GM12875 (cell line): ENCODE data around the gene NOP14.

Source experiments
- H3K4me3 ChIP-seq: one replicate; pipeline ENCODE4 v1.5.1; 2011; ENCODE audit warnings: low read depth, low read length, control low read depth
- TF ChIP-seq, protein P1 (sequence below): IDR thresholded peaks from 2 replicates; pipeline ENCODE4 v1.5.1; 2011; ENCODE audit warnings: low read depth, mild to moderate bottlenecking, control low read depth, inconsistent platforms, low read length, moderate library complexity, borderline replicate concordance; ENCODE audit not compliant: insufficient read depth

The NOP14 gene

DNA sequence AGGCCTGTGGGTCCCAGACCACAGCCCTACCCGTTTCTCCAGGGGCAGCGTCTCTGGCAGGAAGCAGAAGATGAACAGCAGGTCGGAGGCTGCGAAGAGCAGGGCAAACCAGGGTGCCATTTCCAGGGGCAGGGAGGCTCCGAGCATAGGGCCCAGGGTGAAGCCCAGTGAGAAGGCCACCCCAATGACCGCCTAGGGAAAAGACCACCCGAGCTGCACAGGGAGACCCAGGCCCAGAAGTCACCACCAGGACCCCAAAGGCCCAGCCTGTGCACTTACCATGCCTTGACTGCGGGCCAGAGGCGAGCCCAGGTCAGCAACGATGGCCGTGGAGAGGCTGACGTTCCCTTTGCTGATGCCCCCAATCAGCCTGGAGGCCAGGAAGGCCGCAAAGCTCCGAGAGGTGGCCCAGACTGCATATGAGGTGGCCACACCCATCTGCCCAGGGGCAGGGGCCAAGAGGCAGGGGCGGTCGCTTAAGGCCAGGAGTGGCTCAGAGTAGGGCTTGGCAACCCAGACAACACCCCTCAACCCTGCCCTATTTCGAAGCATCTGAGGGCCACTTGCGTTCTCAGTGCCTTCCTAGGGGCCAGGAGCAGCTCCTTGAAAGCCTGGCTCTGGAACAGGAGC, 30.8 kb downstream of the NOP14 start:
- TF ChIP-seq, protein P1, sequence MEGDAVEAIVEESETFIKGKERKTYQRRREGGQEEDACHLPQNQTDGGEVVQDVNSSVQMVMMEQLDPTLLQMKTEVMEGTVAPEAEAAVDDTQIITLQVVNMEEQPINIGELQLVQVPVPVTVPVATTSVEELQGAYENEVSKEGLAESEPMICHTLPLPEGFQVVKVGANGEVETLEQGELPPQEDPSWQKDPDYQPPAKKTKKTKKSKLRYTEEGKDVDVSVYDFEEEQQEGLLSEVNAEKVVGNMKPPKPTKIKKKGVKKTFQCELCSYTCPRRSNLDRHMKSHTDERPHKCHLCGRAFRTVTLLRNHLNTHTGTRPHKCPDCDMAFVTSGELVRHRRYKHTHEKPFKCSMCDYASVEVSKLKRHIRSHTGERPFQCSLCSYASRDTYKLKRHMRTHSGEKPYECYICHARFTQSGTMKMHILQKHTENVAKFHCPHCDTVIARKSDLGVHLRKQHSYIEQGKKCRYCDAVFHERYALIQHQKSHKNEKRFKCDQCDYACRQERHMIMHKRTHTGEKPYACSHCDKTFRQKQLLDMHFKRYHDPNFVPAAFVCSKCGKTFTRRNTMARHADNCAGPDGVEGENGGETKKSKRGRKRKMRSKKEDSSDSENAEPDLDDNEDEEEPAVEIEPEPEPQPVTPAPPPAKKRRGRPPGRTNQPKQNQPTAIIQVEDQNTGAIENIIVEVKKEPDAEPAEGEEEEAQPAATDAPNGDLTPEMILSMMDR = no peak
- H3K4me3 ChIP-seq = peak overlapping the region; percentile 74

DNA sequence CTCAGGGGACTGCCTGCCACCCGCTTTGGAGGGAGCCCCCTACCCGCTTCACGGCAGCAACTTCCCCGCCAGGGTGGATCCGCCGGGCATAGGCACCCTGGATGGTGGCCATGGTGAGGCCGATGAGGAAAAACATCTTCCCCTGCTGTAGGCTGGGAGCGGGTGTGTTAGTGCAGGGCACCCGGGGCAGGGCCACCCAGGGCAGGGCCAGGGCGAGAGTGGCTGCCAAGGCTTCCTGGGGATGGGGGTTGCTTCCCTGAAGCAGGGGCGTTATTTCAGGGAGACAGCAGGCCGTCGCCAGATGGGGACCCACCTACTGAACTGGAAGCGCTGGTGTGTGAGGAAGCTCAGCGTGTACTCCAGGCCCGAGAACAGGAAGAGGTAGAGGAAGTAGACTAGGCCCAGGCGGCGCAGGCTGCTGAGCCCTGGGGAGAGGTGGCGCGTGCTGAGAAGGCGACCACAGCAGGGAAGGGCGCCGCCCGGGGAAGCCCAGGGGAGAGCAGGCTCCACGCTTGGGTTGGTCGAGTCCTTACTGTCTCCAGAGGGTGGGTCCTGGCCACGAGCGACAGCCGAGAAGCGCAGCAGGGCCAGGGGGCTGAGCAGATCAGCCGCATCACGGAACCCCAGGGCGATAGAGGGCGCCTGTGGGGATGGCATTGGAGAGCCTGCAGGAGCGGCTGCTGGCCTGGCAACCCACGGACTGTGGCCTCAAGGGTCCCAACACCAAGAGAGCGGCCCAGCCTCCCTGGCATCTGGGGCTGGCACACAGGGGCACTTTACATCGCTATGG, 31.5 kb downstream of the NOP14 start:
- TF ChIP-seq, protein P1 = peak; percentile 52
- peak overlapping the region; percentile 74 for H3K4me3 ChIP-seq

DNA sequence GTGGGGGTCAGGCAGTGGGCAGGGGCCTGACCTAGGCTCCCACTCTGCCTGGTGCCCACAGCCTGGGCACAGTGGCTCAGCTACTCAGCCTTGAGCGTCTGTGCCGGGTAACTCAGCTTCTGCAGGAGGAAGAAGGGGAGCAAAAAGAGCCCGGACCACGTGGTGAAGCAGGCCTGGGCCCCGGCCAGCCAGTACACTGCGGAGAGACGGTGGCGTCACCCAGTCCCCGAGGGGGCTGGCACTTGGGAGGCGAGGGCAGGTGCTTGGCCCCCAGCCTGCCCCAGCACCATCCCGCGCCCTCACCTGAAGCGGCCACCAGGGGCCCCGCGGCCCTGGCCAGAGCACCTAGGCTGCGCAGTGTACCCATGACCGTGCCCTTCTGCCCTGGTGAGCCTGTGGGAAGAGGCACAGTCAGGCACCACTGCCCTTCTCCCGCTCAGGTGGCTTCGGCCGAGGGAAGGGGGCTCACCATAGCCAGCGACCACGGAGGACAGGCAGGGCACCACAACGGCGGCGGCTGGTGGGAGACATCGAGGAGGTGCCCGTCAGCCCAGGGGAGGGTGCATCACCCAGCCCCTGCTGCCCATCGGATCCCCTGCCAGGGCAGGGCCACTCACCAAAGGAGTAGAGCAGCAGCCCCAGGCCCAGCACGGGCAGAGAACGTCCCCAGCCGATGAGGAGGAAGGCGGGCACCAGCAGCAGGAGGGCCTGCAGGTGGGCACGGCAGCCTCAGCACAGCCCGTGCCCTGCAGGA, 32.3 kb downstream of the NOP14 start:
- peak overlapping the region; percentile 74 for H3K4me3 ChIP-seq
- TF ChIP-seq, protein P1 = peak; percentile 35; the same call in 1 of the 2 replicates

DNA sequence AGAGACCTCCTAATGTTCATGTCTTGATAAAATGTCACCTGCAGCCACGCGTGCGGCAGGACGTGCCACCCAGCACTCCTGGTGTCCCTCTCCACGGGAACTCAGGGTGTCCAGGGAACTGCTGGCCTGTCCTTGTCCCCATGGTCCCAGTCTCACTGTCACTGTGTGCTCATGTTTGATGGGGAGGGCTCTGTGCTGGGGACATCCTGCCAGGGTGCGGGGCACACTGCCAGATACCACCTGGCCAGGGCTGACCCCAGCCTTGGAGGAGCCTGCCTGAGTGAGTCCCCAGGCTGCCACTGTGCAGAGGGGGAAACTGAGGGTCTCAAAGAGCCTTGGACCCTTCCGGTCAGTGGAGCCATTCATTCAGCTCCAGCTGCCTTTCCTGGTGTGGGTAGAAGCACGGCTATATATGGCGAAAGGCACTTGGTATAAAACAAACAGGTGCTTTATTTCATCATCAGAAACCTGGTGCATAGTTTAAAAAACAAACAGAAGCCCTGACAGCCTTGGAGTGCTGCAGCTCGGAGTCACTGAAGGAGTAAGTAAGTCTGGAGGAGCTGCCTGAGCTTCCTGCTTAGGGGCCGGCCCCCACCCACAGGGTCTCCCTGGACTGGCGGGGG, 33.0 kb downstream of the NOP14 start:
- TF ChIP-seq, protein P1 = no peak

DNA sequence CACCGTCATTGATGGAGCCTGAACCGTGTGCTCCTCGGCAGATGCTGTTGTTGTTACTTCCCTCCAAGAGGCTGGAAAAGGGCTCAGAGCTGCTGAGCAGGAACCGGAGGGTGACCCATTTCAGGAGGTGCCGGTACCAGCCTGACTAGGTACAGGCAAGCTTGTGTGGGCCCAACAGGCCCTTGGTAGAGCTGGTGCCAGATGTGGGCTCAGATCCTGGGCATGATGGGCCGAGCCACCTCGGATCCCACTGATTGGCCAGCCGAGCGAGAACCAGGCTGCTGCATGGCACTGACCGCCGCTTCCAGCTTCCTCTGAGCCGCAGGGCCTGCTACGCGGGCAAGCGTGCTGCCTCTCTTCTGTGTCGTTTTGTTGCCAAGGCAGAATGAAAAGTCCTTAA, 33.7 kb downstream of the NOP14 start:
- TF ChIP-seq, protein P1 = no peak
- no peak overlapping the region for H3K4me3 ChIP-seq

More for the DNA sequence above, 33.0 kb downstream of the NOP14 start:
- no peak overlapping the region for H3K4me3 ChIP-seq

DNA sequence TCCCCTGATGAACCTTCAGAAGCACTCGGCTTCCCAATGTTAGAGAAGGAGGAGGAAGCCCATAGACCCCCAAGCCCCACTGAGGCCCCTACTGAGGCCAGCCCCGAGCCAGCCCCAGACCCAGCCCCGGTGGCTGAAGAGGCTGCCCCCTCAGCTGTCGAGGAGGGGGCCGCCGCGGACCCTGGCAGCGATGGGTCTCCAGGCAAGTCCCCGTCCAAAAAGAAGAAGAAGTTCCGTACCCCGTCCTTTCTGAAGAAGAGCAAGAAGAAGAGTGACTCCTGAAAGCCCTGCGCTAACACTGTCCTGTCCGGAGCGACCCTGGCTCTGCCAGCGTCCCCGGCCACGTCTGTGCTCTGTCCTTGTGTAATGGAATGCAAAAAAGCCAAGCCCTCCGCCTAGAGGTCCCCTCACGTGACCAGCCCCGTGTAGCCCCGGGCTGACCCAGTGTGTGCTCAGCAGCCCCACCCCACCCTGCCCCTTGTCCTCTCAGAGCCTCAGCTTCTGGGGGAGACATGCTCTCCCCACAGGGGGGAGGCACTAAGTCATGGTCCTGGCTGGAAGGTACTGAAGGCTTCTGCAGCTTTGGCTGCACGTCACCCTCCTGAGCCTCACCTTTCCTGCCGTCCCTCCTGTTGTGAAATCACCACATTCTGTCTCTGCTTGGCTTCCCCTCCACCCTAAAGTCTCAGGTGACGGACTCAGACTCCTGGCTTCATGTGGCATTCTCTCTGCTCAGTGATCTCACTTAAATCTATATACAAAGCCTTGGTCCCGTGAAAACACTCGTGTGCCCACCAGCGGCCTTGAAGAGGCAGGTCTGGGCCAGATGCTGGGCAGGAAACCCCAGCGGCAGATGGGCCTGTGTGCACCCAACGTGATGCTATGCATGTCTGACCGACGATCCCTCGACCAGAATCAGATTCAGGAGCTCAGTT, 34.7 kb downstream of the NOP14 start:
- no peak overlapping the region for H3K4me3 ChIP-seq
- TF ChIP-seq, protein P1 = no peak
